GM18508 (cell line): ENCODE results near the gene HECW1.
"Not testable (repeated sequence)": the region's sequence is repeated elsewhere in the genome, so short reads cannot be mapped to it uniquely, and the experiment has no call there.

ENCODE experiments used
- ATAC-seq: cut with Tn5 transposase; IDR thresholded peaks from one replicate; pipeline ENCODE4 v1.9.1; 2021; ENCODE audit warnings: moderate number of reproducible peaks; ENCODE audit not compliant: insufficient read depth, unreplicated experiment

Gene HECW1

GRCh38 chr7:43554423-43554822 lies 442.0 kb downstream of the HECW1 start:
- ATAC-seq: no peak

DNA sequence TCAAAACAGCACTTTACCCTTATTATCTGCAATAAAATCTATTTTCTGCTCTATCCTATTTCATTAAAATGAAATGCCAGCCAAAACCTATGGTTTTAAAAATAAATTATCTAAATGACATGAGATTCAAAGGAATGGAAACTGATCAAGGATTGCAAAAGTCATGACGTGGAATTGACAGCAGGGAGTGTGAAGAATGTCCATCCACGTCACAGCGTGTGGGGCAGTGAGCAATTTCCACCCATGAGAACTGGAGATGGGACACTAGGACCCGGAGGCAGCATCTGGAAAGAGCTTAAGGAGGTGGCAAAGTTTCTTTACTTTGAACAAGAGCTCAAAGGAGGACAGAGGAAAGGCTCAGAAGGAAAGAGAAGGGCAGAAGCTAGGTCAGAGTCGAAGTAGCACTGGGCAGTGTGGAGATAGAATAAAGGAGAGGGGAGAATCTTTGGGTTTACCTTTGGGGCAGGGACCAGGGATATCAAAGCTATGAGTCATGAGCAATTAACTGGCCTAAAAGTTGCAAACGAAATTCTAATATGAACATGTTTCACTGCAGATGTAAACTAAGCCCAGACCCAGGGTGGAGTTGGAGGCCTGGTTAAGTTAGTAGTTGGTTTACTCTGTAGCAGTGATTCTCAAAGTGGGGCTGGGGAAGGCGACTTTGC lies 445.5 kb downstream of the HECW1 start:
- no peak for ATAC-seq

- no peak for ATAC-seq
Measured at GRCh38 chr7:43559171-43559945, 446.9 kb downstream of the HECW1 start.

- ATAC-seq: no peak
Measured at GRCh38 chr7:43559946-43560335, 447.5 kb downstream of the HECW1 start.

DNA sequence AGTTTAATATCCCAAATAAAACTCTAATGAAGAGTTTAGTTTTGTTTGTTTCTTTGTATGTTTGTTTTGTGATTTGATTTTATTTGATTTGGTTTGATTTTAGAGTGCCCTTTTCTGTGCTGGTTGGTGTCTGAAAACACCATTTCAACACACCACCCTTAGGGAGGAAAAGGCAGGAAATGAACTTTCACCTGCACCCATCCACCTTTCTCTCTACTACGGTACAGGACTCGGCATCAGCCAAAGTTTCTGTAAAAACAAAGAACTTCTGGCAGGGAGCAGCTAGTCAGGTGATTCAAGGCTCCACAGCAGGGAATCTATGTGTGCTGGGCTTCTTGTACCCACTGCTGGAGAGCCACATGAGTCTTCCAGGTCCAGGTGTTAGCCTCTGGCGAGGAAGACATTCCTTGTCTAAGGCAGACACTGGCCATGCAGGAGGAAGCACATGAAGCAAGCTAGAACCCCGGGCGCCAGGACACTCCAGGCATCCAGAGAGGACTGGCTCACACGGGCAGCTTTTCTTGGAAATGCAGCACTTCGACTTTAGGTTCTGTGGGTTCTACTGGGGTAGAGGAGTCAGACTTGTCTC lies 448.4 kb downstream of the HECW1 start:
- ATAC-seq: no peak

DNA sequence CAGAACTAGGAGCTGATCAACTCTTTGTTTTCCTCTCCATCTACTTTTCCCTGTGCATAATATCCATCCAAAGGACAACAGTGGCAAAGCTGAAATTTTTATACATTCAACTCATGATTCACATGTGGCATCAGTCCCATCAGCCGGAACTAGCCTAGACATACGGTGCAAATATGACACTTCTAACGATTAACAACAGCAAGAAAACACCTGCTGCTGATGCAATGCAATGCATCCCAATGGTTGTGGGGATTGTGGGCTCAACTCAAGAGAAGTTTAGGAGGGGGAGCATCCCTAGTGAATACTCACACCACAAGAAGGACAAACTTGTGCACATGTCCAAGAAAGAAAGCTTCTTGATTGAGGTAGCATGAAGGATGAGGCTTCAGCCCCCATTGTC lies 449.9 kb downstream of the HECW1 start:
- no peak for ATAC-seq

GRCh38 chr7:43565786-43566185 lies 453.3 kb downstream of the HECW1 start:
- no peak for ATAC-seq

DNA sequence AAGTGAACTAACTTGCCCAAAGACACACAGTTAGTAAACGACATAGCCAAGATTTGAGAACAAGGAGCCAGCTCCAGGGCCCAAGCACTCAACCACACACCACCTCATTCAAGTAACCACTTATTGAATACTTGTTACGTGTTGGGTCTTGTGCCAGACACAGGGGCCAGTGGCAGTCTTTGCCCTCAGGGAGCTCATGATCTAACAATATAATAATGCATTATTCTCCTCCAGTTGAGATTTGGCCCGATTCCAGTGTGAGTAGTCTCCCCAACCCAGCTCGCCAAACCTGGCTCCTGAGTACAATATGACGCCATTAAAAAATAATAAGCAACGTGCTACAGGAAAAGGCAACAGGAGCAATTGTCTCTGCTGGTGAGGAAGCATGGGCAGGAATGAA lies 456.1 kb downstream of the HECW1 start:
- no peak for ATAC-seq

- ATAC-seq: peak; percentile 73
Measured at GRCh38 chr7:43569424-43569823, 457.0 kb downstream of the HECW1 start.

- peak; percentile 54 for ATAC-seq
Measured at GRCh38 chr7:43570688-43571365, 458.4 kb downstream of the HECW1 start.

- no peak for ATAC-seq
Measured at GRCh38 chr7:43572516-43573049, 460.1 kb downstream of the HECW1 start.

GRCh38 chr7:43573832-43574231 lies 461.4 kb downstream of the HECW1 start:
- ATAC-seq: not testable (repeated sequence)

- no peak for ATAC-seq
Measured at GRCh38 chr7:43575506-43575905, 463.1 kb downstream of the HECW1 start.

GRCh38 chr7:43576241-43576640 lies 463.8 kb downstream of the HECW1 start:
- no peak for ATAC-seq

GRCh38 chr7:43577485-43577951 lies 465.1 kb downstream of the HECW1 start:
- ATAC-seq: no peak

- peak; percentile 40 for ATAC-seq
Measured at GRCh38 chr7:43582503-43583423, 470.3 kb downstream of the HECW1 start, which contains the start of gene STK17A. Gene STK17A (plus strand): TSS chr7:43583108. CDS start chr7:43583244, 136 bp downstream.

- peak; percentile 13 for ATAC-seq
Measured at GRCh38 chr7:43583424-43584194, 471.2 kb downstream of the HECW1 start.

- ATAC-seq: no peak
Measured at GRCh38 chr7:43584195-43584586, 471.7 kb downstream of the HECW1 start.

DNA sequence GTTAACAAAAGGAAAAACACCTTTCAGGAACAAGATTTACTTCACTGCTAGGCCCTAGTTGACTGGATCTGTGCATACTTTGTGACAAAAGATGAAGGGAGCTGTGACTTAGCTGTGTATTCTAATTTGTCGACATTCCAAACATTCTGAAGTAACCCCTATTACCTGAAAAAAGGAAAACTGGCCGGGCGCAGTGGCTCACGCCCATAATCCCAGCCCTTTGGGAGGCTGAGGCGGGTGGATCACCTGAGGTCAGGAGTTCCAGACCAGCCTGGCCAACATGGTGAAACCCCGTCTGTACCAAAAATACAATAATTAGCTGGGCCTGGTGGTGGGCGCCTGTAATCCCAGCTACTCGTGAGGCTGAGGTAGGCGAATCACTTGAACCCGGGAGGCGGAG lies 472.3 kb downstream of the HECW1 start:
- ATAC-seq: not testable (repeated sequence)
